Nephron progenitor cell (in vitro differentiated cells): ENCODE measurements around the gene MMP17.

Source experiments
- DNase-seq: peaks from one replicate; pipeline ENCODE4 v3.0.0; 2021
- H3K27ac Mint-ChIP-seq: 2 replicates; pipeline ENCODE4 v1.8.0; 2021; ENCODE audit warnings: mild to moderate bottlenecking, moderate library complexity, mixed read lengths
- H3K27me3 Mint-ChIP-seq: 2 replicates; pipeline ENCODE4 v1.8.0; 2021; ENCODE audit warnings: mild to moderate bottlenecking, low read depth, mixed read lengths; ENCODE audit not compliant: poor library complexity
- H3K36me3 Mint-ChIP-seq: 2 replicates; pipeline ENCODE4 v1.8.0; 2021; ENCODE audit warnings: low read depth, mixed read lengths
- H3K4me1 Mint-ChIP-seq: 2 replicates; pipeline ENCODE4 v1.8.0; 2021; ENCODE audit warnings: mixed read lengths
- H3K4me3 Mint-ChIP-seq: 2 replicates; pipeline ENCODE4 v1.8.0; 2021; ENCODE audit warnings: mild to moderate bottlenecking, moderate library complexity, mixed read lengths
- H3K9me3 Mint-ChIP-seq: 2 replicates; pipeline ENCODE4 v1.8.0; 2021; ENCODE audit warnings: mild to moderate bottlenecking, moderate library complexity, mixed read lengths
- CTCF ChIP-seq: fragments of 200-600 bp; sonication (generic); IDR thresholded peaks from 2 replicates; pipeline ENCODE4 v1.5.0; 2021; ENCODE audit warnings: antibody characterized with exemption

MMP17 gene

GRCh38 chr12:131796411-131796736, 31.8 kb upstream of the MMP17 start:
- peaks cover 49% of the 10 kb centered on the region for H3K36me3 Mint-ChIP-seq
- H3K9me3 Mint-ChIP-seq, result no peaks in the 10 kb centered on the region
- H3K27ac Mint-ChIP-seq, result no peak overlapping the region
- TF ChIP-seq CTCF, result no peak
- DNase-seq, result no peak
- H3K27me3 Mint-ChIP-seq, result no peaks in the 10 kb centered on the region
- H3K4me1 Mint-ChIP-seq, result peaks cover 8% of the 10 kb centered on the region
- H3K4me3 Mint-ChIP-seq, result no peak overlapping the region

- Mint-ChIP-seq H3K4me3 (no peak overlapping the region), H3K27ac (peak overlapping the region; percentile 95), H3K36me3 (peaks cover 49% of the 10 kb centered on the region), H3K4me1 (peaks cover 8% of the 10 kb centered on the region), H3K9me3 (no peaks in the 10 kb centered on the region), H3K27me3 (no peaks in the 10 kb centered on the region)
- no peak for DNase-seq
- TF ChIP-seq CTCF, result no peak
These were observed 31.2 kb upstream of the MMP17 start for GRCh38 chr12:131796754-131797587.

- peaks cover 8% of the 10 kb centered on the region for H3K4me1 Mint-ChIP-seq
- no peak for TF ChIP-seq CTCF
- no peak overlapping the region for H3K27ac Mint-ChIP-seq
- no peaks in the 10 kb centered on the region for H3K9me3 Mint-ChIP-seq
- no peak overlapping the region for H3K4me3 Mint-ChIP-seq
- DNase-seq, result no peak
- no peaks in the 10 kb centered on the region for H3K27me3 Mint-ChIP-seq
- H3K36me3 Mint-ChIP-seq, result peaks cover 46% of the 10 kb centered on the region
These were observed 30.6 kb upstream of the MMP17 start for GRCh38 chr12:131797588-131797934.

GRCh38 chr12:131799195-131799594, 29.0 kb upstream of the MMP17 start:
- peaks cover 13% of the 10 kb centered on the region for H3K4me1 Mint-ChIP-seq
- no peaks in the 10 kb centered on the region for H3K9me3 Mint-ChIP-seq
- no peak overlapping the region for H3K4me3 Mint-ChIP-seq
- H3K27ac Mint-ChIP-seq, result no peak overlapping the region
- H3K36me3 Mint-ChIP-seq, result peaks cover 32% of the 10 kb centered on the region
- no peaks in the 10 kb centered on the region for H3K27me3 Mint-ChIP-seq
- no peak for TF ChIP-seq CTCF
- no peak for DNase-seq

GRCh38 chr12:131799828-131800593, 28.2 kb upstream of the MMP17 start:
- H3K4me3 Mint-ChIP-seq, result no peak overlapping the region
- no peak for TF ChIP-seq CTCF
- DNase-seq, result no peak
- H3K9me3 Mint-ChIP-seq, result no peaks in the 10 kb centered on the region
- H3K27me3 Mint-ChIP-seq, result no peaks in the 10 kb centered on the region
- H3K36me3 Mint-ChIP-seq, result peaks cover 32% of the 10 kb centered on the region
- no peak overlapping the region for H3K27ac Mint-ChIP-seq
- H3K4me1 Mint-ChIP-seq, result peaks cover 13% of the 10 kb centered on the region
